ENCODE results near the gene PLIN1.

- no peak for TF ChIP-seq CTCF (conservative IDR thresholded peaks at IDR 0.05 in 1 of 2, IDR thresholded peaks at IDR 0.05 in 1 of 2; ENCODE audit: low read depth in 1 of 2, low read length in 2 of 2)
- no peak for TF ChIP-seq EZH2 (IDR thresholded peaks at IDR 0.05; ENCODE audit: low read length, missing control alignments)
These were observed 18.6 kb downstream of the PLIN1 start for GRCh38 chr15:89660556-89660955.
